Fibroblast of lung (primary cell): ENCODE measurements around the gene ZBTB12.

Experiments used
- CTCF ChIP-seq, 2 donors: IDR thresholded peaks in 1 of 2; conservative IDR thresholded peaks in 1 of 2; 1 replicate in 1 of 2; 2 replicates in 1 of 2; pipeline ENCODE4 v1.5.1; 2011 to 2012; ENCODE audit warnings: low read length in 2 of 2, control low read depth in 1 of 2, inconsistent platforms in 1 of 2, low read depth in 1 of 2, mild to moderate bottlenecking in 1 of 2
- EZH2 ChIP-seq: IDR thresholded peaks from 2 replicates; pipeline ENCODE4 v1.5.1; 2012; ENCODE audit warnings: low read length, control low read depth, mild to moderate bottlenecking; ENCODE audit errors: missing control alignments

- TF ChIP-seq CTCF (conservative IDR thresholded peaks at IDR 0.05 in 1 of 2, IDR thresholded peaks at IDR 0.05 in 1 of 2; ENCODE audit: low read depth in 1 of 2, low read length in 2 of 2) (no peak), EZH2 (no peak)
Observed at GRCh38 chr6:31892821-31893220, 9.1 kb downstream of the ZBTB12 start.
